ENCODE measurements around the gene HRC. TPM values are rescaled to one million over a fixed set of nuclear protein-coding genes. Genes with fewer than 3 reads are reported as not detected.

The HRC gene
- polyA plus RNA-seq, 1 of the 3 experiments (the other 2 are of a cell fraction): not detected

DNA sequence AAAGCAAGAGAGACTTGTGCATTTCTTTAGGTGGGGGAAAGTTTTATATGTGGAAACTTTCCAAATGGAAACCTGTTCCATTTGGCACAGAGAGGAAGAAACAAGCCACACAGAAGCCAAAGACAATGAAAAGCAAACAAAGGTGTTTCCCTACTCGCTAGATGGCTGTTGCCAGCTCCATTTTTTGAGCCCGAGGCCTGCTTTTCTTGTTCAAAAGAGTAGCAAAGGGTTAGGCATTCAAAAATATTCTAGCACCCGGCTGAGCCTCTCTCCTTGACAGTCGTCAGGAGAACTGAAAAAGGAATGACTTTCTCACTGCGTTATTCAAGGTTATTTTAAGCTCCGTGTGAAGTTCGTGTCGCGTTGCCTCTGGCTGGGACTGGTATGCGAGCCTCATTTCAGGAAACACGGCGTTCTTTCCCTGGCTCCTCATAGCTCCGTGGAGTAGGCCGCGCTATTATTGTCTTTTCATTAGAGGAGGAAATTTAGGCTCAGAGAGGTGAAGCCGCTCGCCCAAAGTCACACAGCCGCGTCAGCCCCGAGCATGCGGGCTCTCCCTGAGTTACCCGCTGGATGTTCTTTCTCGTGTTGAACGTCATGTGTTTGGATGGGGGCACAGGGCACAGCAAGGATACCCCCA lies 10.0 kb upstream of the HRC start:
- H3K9ac ChIP-seq: no peak overlapping the region
- peaks cover 0 to 15% of the 10 kb centered on the region in 2 experiments for H3K36me3 ChIP-seq (replicated peaks in 1 of 2; ENCODE audit: control insufficient read depth in 1 of 2, insufficient read depth in 2 of 2, low read length in 1 of 2)
- no peak overlapping the region for H3K4me2 ChIP-seq
- no peak overlapping the region for H3K4me3 ChIP-seq (ENCODE audit: low read depth in 2 of 2, low read length in 1 of 2)
- no peak overlapping the region for H2AFZ ChIP-seq (ENCODE audit: low read depth)
- no peaks in the 10 kb centered on the region; the same call in 1 of the 2 replicates for H3K79me2 ChIP-seq (ENCODE audit: insufficient read depth)
- no peak for DNase-seq
- 93% methylated on average over 24 of the region's 24 CpGs for WGBS (ENCODE audit: low lambda C conversion rate)
- peaks cover 14% of the 10 kb centered on the region; the same call in 1 of the 2 replicates for H4K20me1 ChIP-seq (ENCODE audit: insufficient read depth)
- no peaks in the 10 kb centered on the region for H3K9me2 ChIP-seq
- no peaks in the 10 kb centered on the region for H3K27me3 ChIP-seq (ENCODE audit: insufficient read depth)
- no peak overlapping the region for H3K27ac ChIP-seq (ENCODE audit: low read depth in 2 of 2, low read length in 1 of 2)
- TF ChIP-seq RCOR1 (IDR thresholded peaks at IDR 0.05; ENCODE audit: low read length) (no peak), RAD21 (IDR thresholded peaks at IDR 0.05; ENCODE audit: low read length) (no peak), TEAD4 (IDR thresholded peaks at IDR 0.05; ENCODE audit: borderline replicate concordance, insufficient read depth) (no peak), GABPA (IDR thresholded peaks at IDR 0.05; ENCODE audit: low read depth) (no peak), ELF1 (IDR thresholded peaks at IDR 0.05) (no peak), RXRA (IDR thresholded peaks at IDR 0.05; ENCODE audit: borderline replicate concordance, low read depth) (no peak), FOXM1 (IDR thresholded peaks at IDR 0.05; ENCODE audit: low read depth) (no peak), SIN3A (IDR thresholded peaks at IDR 0.05; ENCODE audit: borderline replicate concordance, low read depth, low read length) (no peak), NFIC (IDR thresholded peaks at IDR 0.05; ENCODE audit: borderline replicate concordance) (no peak), SMC3 (IDR thresholded peaks at IDR 0.05; ENCODE audit: low read depth, low read length) (no peak)
- TF ChIP-seq, protein P1, sequence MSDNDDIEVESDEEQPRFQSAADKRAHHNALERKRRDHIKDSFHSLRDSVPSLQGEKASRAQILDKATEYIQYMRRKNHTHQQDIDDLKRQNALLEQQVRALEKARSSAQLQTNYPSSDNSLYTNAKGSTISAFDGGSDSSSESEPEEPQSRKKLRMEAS (IDR thresholded peaks at IDR 0.05; ENCODE audit: low read depth): no peak
- TF ChIP-seq, protein P2, sequence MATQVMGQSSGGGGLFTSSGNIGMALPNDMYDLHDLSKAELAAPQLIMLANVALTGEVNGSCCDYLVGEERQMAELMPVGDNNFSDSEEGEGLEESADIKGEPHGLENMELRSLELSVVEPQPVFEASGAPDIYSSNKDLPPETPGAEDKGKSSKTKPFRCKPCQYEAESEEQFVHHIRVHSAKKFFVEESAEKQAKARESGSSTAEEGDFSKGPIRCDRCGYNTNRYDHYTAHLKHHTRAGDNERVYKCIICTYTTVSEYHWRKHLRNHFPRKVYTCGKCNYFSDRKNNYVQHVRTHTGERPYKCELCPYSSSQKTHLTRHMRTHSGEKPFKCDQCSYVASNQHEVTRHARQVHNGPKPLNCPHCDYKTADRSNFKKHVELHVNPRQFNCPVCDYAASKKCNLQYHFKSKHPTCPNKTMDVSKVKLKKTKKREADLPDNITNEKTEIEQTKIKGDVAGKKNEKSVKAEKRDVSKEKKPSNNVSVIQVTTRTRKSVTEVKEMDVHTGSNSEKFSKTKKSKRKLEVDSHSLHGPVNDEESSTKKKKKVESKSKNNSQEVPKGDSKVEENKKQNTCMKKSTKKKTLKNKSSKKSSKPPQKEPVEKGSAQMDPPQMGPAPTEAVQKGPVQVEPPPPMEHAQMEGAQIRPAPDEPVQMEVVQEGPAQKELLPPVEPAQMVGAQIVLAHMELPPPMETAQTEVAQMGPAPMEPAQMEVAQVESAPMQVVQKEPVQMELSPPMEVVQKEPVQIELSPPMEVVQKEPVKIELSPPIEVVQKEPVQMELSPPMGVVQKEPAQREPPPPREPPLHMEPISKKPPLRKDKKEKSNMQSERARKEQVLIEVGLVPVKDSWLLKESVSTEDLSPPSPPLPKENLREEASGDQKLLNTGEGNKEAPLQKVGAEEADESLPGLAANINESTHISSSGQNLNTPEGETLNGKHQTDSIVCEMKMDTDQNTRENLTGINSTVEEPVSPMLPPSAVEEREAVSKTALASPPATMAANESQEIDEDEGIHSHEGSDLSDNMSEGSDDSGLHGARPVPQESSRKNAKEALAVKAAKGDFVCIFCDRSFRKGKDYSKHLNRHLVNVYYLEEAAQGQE (IDR thresholded peaks at IDR 0.05; ENCODE audit: low read depth, low read length): no peak
- TF ChIP-seq, protein P3, sequence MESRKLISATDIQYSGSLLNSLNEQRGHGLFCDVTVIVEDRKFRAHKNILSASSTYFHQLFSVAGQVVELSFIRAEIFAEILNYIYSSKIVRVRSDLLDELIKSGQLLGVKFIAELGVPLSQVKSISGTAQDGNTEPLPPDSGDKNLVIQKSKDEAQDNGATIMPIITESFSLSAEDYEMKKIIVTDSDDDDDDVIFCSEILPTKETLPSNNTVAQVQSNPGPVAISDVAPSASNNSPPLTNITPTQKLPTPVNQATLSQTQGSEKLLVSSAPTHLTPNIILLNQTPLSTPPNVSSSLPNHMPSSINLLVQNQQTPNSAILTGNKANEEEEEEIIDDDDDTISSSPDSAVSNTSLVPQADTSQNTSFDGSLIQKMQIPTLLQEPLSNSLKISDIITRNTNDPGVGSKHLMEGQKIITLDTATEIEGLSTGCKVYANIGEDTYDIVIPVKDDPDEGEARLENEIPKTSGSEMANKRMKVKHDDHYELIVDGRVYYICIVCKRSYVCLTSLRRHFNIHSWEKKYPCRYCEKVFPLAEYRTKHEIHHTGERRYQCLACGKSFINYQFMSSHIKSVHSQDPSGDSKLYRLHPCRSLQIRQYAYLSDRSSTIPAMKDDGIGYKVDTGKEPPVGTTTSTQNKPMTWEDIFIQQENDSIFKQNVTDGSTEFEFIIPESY (IDR thresholded peaks at IDR 0.05; ENCODE audit: borderline replicate concordance, low read depth): no peak
- TF ChIP-seq, protein P4, sequence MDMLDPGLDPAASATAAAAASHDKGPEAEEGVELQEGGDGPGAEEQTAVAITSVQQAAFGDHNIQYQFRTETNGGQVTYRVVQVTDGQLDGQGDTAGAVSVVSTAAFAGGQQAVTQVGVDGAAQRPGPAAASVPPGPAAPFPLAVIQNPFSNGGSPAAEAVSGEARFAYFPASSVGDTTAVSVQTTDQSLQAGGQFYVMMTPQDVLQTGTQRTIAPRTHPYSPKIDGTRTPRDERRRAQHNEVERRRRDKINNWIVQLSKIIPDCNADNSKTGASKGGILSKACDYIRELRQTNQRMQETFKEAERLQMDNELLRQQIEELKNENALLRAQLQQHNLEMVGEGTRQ (IDR thresholded peaks at IDR 0.05; ENCODE audit: borderline replicate concordance, low read depth, low read length): no peak
- TF ChIP-seq, protein P5, sequence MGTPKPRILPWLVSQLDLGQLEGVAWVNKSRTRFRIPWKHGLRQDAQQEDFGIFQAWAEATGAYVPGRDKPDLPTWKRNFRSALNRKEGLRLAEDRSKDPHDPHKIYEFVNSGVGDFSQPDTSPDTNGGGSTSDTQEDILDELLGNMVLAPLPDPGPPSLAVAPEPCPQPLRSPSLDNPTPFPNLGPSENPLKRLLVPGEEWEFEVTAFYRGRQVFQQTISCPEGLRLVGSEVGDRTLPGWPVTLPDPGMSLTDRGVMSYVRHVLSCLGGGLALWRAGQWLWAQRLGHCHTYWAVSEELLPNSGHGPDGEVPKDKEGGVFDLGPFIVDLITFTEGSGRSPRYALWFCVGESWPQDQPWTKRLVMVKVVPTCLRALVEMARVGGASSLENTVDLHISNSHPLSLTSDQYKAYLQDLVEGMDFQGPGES (IDR thresholded peaks at IDR 0.05; ENCODE audit: low read depth, low read length): no peak
- POLR2A ChIA-PET: no interaction called here
- no peaks in the 10 kb centered on the region for H3K9me3 ChIP-seq
- CTCF ChIA-PET: interaction anchor here (1.0 to 5.8 kb wide), 3 partner anchors 33 to 67 kb away, joined by 3 to 33 read pairs (median 4); no protein-coding TSS in a partner anchor
- peaks cover 12% of the 10 kb centered on the region for H3F3A ChIP-seq (replicated peaks; ENCODE audit: insufficient read depth)
- H3K4me1 ChIP-seq (ENCODE audit: control insufficient read depth in 1 of 2, insufficient read depth in 2 of 2, low read depth in 1 of 2, low read length in 1 of 2): no peaks in the 10 kb centered on the region
